ENCODE data around the gene ENDOV. TPM values are rescaled to one million over a fixed set of nuclear protein-coding genes. Genes with fewer than 3 reads are reported as not detected.

Gene ENDOV
- total and polyA plus RNA-seq, 2 experiments from 2014 or later = 21.2 to 33.8 TPM

GRCh38 chr17:80430446-80431245 is 15.7 kb downstream of the ENDOV start:
- Histone ChIP-seq H3K4me1 (ENCODE audit: insufficient read depth) (no peaks in the 10 kb centered on the region), H3K79me2 (no peaks in the 10 kb centered on the region), H3K27me3 (no peaks in the 10 kb centered on the region), H4K20me1 (ENCODE audit: insufficient read depth, poor library complexity, severe bottlenecking) (no peaks in the 10 kb centered on the region), H3K9me3 (ENCODE audit: low read depth) (no peaks in the 10 kb centered on the region), H2AFZ (no peak overlapping the region), H3K4me2 (no peak overlapping the region), H3K36me3 (replicated peaks; ENCODE audit: insufficient read depth, low read depth) (no peaks in the 10 kb centered on the region), H3K27ac (no peak overlapping the region), H3K9me2 (replicated peaks; ENCODE audit: insufficient read depth) (no peaks in the 10 kb centered on the region), H3K4me3 (no peak overlapping the region)
- TF ChIP-seq EZH2phosphoT487 (IDR thresholded peaks at IDR 0.05; ENCODE audit: low read depth, severe bottlenecking, unreplicated experiment) (no peak), CTCF (IDR thresholded peaks at IDR 0.05; ENCODE audit: poor library complexity) (no peak), EZH2 (IDR thresholded peaks at IDR 0.05; ENCODE audit: borderline replicate concordance) (no peak)
- DNase-seq (ENCODE audit: low spot score) = no peak
- WGBS (ENCODE audit: low lambda C conversion rate, missing lambda C conversion rate) = 94% methylated on average over 8 of the region's 15 CpGs

GRCh38 chr17:80431246-80432195 is 16.6 kb downstream of the ENDOV start:
- Histone ChIP-seq H2AFZ (no peak overlapping the region), H3K27me3 (no peaks in the 10 kb centered on the region), H3K4me2 (no peak overlapping the region), H3K4me3 (no peak overlapping the region), H3K9me3 (ENCODE audit: low read depth) (no peaks in the 10 kb centered on the region), H3K27ac (no peak overlapping the region), H4K20me1 (ENCODE audit: insufficient read depth, poor library complexity, severe bottlenecking) (no peaks in the 10 kb centered on the region), H3K4me1 (ENCODE audit: insufficient read depth) (no peaks in the 10 kb centered on the region), H3K79me2 (no peaks in the 10 kb centered on the region), H3K36me3 (replicated peaks; ENCODE audit: insufficient read depth, low read depth) (no peaks in the 10 kb centered on the region), H3K9me2 (replicated peaks; ENCODE audit: insufficient read depth) (no peaks in the 10 kb centered on the region)
- WGBS (ENCODE audit: low lambda C conversion rate, missing lambda C conversion rate) = 90% methylated on average over 27 of the region's 29 CpGs
- TF ChIP-seq EZH2phosphoT487 (IDR thresholded peaks at IDR 0.05; ENCODE audit: low read depth, severe bottlenecking, unreplicated experiment) (no peak), EZH2 (IDR thresholded peaks at IDR 0.05; ENCODE audit: borderline replicate concordance) (no peak), CTCF (IDR thresholded peaks at IDR 0.05; ENCODE audit: poor library complexity) (no peak)
- no peak for DNase-seq (ENCODE audit: low spot score)

GRCh38 chr17:80432350-80432955 is 17.5 kb downstream of the ENDOV start:
- Histone ChIP-seq H3K9me2 (replicated peaks; ENCODE audit: insufficient read depth) (no peaks in the 10 kb centered on the region), H3K27ac (no peak overlapping the region), H3K4me1 (ENCODE audit: insufficient read depth) (no peaks in the 10 kb centered on the region), H3K36me3 (replicated peaks; ENCODE audit: insufficient read depth, low read depth) (no peaks in the 10 kb centered on the region), H3K4me2 (no peak overlapping the region), H2AFZ (no peak overlapping the region), H3K4me3 (no peak overlapping the region), H3K9me3 (ENCODE audit: low read depth) (no peaks in the 10 kb centered on the region), H3K79me2 (no peaks in the 10 kb centered on the region), H3K27me3 (no peaks in the 10 kb centered on the region), H4K20me1 (ENCODE audit: insufficient read depth, poor library complexity, severe bottlenecking) (no peaks in the 10 kb centered on the region)
- TF ChIP-seq CTCF (IDR thresholded peaks at IDR 0.05; ENCODE audit: poor library complexity) (no peak), EZH2 (IDR thresholded peaks at IDR 0.05; ENCODE audit: borderline replicate concordance) (no peak), EZH2phosphoT487 (IDR thresholded peaks at IDR 0.05; ENCODE audit: low read depth, severe bottlenecking, unreplicated experiment) (no peak)
- WGBS (ENCODE audit: low lambda C conversion rate, missing lambda C conversion rate) = 82% methylated on average over 14 of the region's 15 CpGs
- no peak for DNase-seq (ENCODE audit: low spot score)

Measured in hepatocyte (in vitro differentiated cells).